HCT116 (cell line): Measurements from ENCODE around the gene ACLY.

Source experiments
- CEBPB ChIP-seq: IDR thresholded peaks from 2 replicates; pipeline ENCODE4 v1.6.1; 2012; ENCODE audit warnings: low read depth
- CTCF ChIP-seq, 3 experiments: fragments of 200-600 bp in 1 of 3; sonication (generic) in 1 of 3; IDR thresholded peaks in 2 of 3; conservative IDR thresholded peaks in 1 of 3; 2 replicates each; pipeline ENCODE4 v1.5.1; 2012 to 2017; ENCODE audit warnings: low read depth in 2 of 3, low read length in 2 of 3, antibody characterized with exemption in 1 of 3, borderline replicate concordance in 1 of 3, control low read depth in 1 of 3, mild to moderate bottlenecking in 1 of 3, mixed read lengths in 1 of 3, mixed run types in 1 of 3, moderate library complexity in 1 of 3; ENCODE audit not compliant: insufficient read depth in 1 of 3
- EZH2phosphoT487 ChIP-seq: fragments of 200-600 bp; IDR thresholded peaks from 2 replicates; pipeline ENCODE4 v1.6.1; 2018; ENCODE audit warnings: antibody characterized with exemption, borderline replicate concordance
- FOSL1 ChIP-seq: IDR thresholded peaks from 2 replicates; pipeline ENCODE4 v1.6.1; 2012; ENCODE audit warnings: low read depth
- MAX ChIP-seq: IDR thresholded peaks from 2 replicates; pipeline ENCODE4 v1.6.1; 2012
- POLR2A ChIP-seq: IDR thresholded peaks from 2 replicates; pipeline ENCODE4 v1.7.0; 2011; ENCODE audit warnings: borderline replicate concordance; ENCODE audit not compliant: insufficient read depth, insufficient read length; ENCODE audit errors: extremely low read depth
- POLR2AphosphoS5 ChIP-seq: IDR thresholded peaks from 2 replicates; pipeline ENCODE4 v1.6.1; 2011; ENCODE audit warnings: mild to moderate bottlenecking, low read depth, low read length, moderate library complexity
- RAD21 ChIP-seq: IDR thresholded peaks from 2 replicates; pipeline ENCODE4 v1.6.1; 2012; ENCODE audit warnings: low read depth, mild to moderate bottlenecking
- SP1 ChIP-seq: IDR thresholded peaks from 2 replicates; pipeline ENCODE4 v1.6.1; 2012; ENCODE audit warnings: low read depth
- SRF ChIP-seq: IDR thresholded peaks from 2 replicates; pipeline ENCODE4 v1.6.1; 2012; ENCODE audit warnings: low read depth

GRCh38 chr17:41865596-41865893 lies 53.2 kb downstream of the ACLY start:
- no peak for TF ChIP-seq FOSL1
- TF ChIP-seq CTCF (IDR thresholded peaks at IDR 0.05 in 2 of 3, conservative IDR thresholded peaks at IDR 0.05 in 1 of 3; ENCODE audit: borderline replicate concordance in 1 of 3, insufficient read depth in 1 of 3, low read depth in 2 of 3, low read length in 2 of 3), result no peak
- no peak; the same call in 1 of the 2 replicates for TF ChIP-seq POLR2AphosphoS5
- TF ChIP-seq RAD21, result no peak
- peak; percentile 1; the same call in 1 of the 2 replicates for TF ChIP-seq MAX
- no peak for TF ChIP-seq SP1
- no peak for TF ChIP-seq POLR2A
- no peak for TF ChIP-seq SRF
- TF ChIP-seq EZH2phosphoT487, result no peak
- no peak for TF ChIP-seq CEBPB
